Right lobe of liver (tissue), 6 donors: ENCODE measurements around the gene GLE1. TPM values are rescaled to one million over a fixed set of nuclear protein-coding genes. Genes with fewer than 3 reads are reported as not detected.

Source experiments
- ATAC-seq, 4 donors: fragments of 200-7000 bp; cut with Tn5 transposase; one replicate each; pipeline ENCODE4 v1.9.1; 2020; ENCODE audit warnings: mild to moderate bottlenecking in 4 of 4, moderate library complexity in 4 of 4
- DNase-seq, 3 donors: peaks; one replicate each; pipeline ENCODE4 v3.0.0-alpha.2; 2020
- H3K27ac ChIP-seq, 3 donors: fragments of 200-600 bp; one replicate each; pipeline ENCODE4 v1.8.0; 2022
- H3K27me3 ChIP-seq, 2 donors: fragments of 200-600 bp; one replicate each; pipeline ENCODE4 v1.8.0; 2022
- H3K36me3 ChIP-seq, 4 donors: fragments of 200-600 bp; sonication (generic) in 1 of 4; one replicate each; pipeline versions ENCODE4 v1.5.1 to v1.8.0; 2017 to 2022; ENCODE audit warnings: control low read depth in 1 of 4
- H3K4me1 ChIP-seq, 4 donors: fragments of 200-600 bp; sonication (generic) in 1 of 4; one replicate each; pipeline versions ENCODE4 v1.5.1 to v1.8.0; 2017 to 2022; ENCODE audit warnings: control low read depth in 1 of 4
- H3K4me3 ChIP-seq, 3 donors: fragments of 200-600 bp; one replicate each; pipeline ENCODE4 v1.8.0; 2022
- H3K9me3 ChIP-seq, 4 donors: fragments of 200-600 bp; sonication (generic) in 1 of 4; one replicate each; pipeline versions ENCODE4 v1.5.1 to v1.8.0; 2017 to 2022; ENCODE audit warnings: control low read depth in 1 of 4
- CTCF ChIP-seq, 4 donors: fragments of 200-600 bp in 3 of 4; fragments of 450-650 bp in 1 of 4; IDR thresholded peaks; one replicate each; pipeline versions ENCODE4 v1.5.1 to v1.8.0; 2016 to 2022; ENCODE audit warnings: antibody characterized with exemption in 4 of 4, mild to moderate bottlenecking in 2 of 4
- POLR2A ChIP-seq: fragments of 450-650 bp; IDR thresholded peaks from one replicate; pipeline ENCODE4 v1.6.1; 2017; ENCODE audit warnings: antibody characterized with exemption, mild to moderate bottlenecking
- WGBS: methylation state at CpG from one replicate; pipeline ENCODE4 v1.1.6; 2018; ENCODE audit warnings: low coverage, low lambda C conversion rate; ENCODE audit not compliant: insufficient coverage; ENCODE audit errors: missing lambda C conversion rate; 5-methylcytosine and 5-hydroxymethylcytosine counted together
- intact Hi-C, 2 donors: fragments of 100-400 bp; cut with DNase I; formaldehyde crosslinking; loops; one replicate each; pipeline versions ENCODE4 v1.11.2 to v1.14.1; 2022
- total RNA-seq, 6 experiments: library from RNA; depleted of rRNA in 2 of 6; stranded (reverse); fragments of >200 nt in 2 of 6; fragmentation: NEBNext Ultra II Directional in 3 of 6; extraction: Animal tissue kit (Norgen Biotek cat#: 25700) in 3 of 6; gene quantifications; one replicate each; pipeline versions ENCODE4 v1.1.0 to v1.2.4, GENCODE V29; 2016 to 2023
- donor health status: DM: no; HTN: yes; CAD: no.
- donor health status: DM: no; HTN: no; CAD: no.
- donor health status: DM: no; HTN: no; CAD: no.
- donor health status: DM: no; HTN: yes; CAD: no.
- donor health status: DM: no; HTN: yes; CAD: no.

Gene GLE1
- total RNA-seq, 6 experiments from 2014 or later, result 10.5 to 15.9 (median 13.2) TPM

GRCh38 chr9:128528445-128529160, 24.1 kb downstream of the GLE1 start:
- Histone ChIP-seq H3K4me3 (no peak overlapping the region), H3K36me3 (peaks cover 5 to 71% (median 15%) of the 10 kb centered on the region in 4 donors), H3K9me3 (no peaks in the 10 kb centered on the region), H3K27me3 (no peaks in the 10 kb centered on the region), H3K4me1 (peaks cover 0 to 3% (median 2%) of the 10 kb centered on the region in 4 donors), H3K27ac (no peak overlapping the region)
- TF ChIP-seq CTCF (IDR thresholded peaks at IDR 0.05) (no peak), POLR2A (no peak)
- peak in 3 of 4 donors; percentile 39 to 75 (median 73) for ATAC-seq
- intact Hi-C loops, result loop anchor here in 1 of 2 donors (10.0 kb wide), 1 partner anchor 56 kb away; no protein-coding TSS in a partner anchor
- no peak for DNase-seq
- 87% methylated on average over 15 of the region's 15 CpGs for WGBS

DNA sequence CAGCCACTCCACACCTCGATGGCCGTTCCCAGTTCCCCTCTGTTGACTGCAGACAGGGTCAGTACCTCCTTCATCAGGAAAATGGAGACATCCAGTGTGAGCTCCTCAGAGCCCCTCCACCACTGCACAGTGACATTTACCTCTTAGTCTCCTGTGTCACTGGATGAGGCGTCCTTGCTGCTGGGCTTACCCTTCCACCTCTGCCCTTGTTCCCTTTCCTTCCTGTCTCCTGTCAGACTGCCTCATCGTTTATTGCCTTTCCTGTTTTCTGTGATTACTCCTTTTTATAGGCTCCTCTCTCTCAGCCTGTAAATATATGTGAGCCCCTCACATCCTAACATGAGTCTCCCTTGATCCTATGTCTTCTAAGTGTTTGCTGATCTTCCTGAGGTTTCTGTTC, 24.7 kb downstream of the GLE1 start:
- H3K36me3 ChIP-seq, result peaks cover 5 to 77% (median 17%) of the 10 kb centered on the region in 4 donors
- 63% methylated on average over 3 of the region's 4 CpGs for WGBS

DNA sequence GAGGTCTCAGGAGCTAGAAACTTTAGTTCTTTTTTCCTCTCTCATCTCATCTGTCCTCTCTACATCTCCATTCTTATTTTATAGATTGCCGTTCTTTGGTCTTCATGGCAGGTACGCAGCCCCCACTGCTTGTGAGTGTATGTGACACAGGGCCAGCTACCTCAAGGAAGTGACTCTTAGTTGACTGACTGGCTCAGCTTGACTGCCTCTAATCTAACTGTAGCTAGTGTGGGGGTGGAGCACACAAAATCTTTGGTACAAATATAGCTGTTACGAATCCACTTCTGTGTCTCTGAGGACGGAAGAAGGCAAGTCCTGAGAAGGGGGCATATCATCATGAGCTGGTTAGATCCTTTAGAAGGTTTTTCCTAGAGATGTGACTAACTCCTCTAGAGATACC, 28.1 kb downstream of the GLE1 start:
- Histone ChIP-seq H3K9me3 (no peaks in the 10 kb centered on the region), H3K4me3 (no peak overlapping the region), H3K4me1 (no peaks in the 10 kb centered on the region), H3K36me3 (peaks cover 3 to 71% (median 11%) of the 10 kb centered on the region in 4 donors), H3K27ac (no peak overlapping the region), H3K27me3 (no peaks in the 10 kb centered on the region)
- intact Hi-C loops, result no loop called here
- no peak for TF ChIP-seq POLR2A
- no peak for TF ChIP-seq CTCF (IDR thresholded peaks at IDR 0.05)
- no peak for ATAC-seq
- no peak for DNase-seq
- 94% methylated on average over 4 of the region's 4 CpGs for WGBS

More for the DNA sequence above, 24.7 kb downstream of the GLE1 start:
- intact Hi-C loops, result loop anchor here in 1 of 2 donors (10.0 kb wide), 1 partner anchor 56 kb away; no protein-coding TSS in a partner anchor
- ATAC-seq (peak; percentile 22 to 84 (median 53)), DNase-seq (no peak)
- no peaks in the 10 kb centered on the region for H3K9me3 ChIP-seq
- H3K4me1 ChIP-seq, result no peaks in the 10 kb centered on the region
- TF ChIP-seq CTCF (IDR thresholded peaks at IDR 0.05) (no peak), POLR2A (no peak)
- no peak overlapping the region for H3K4me3 ChIP-seq
- H3K27me3 ChIP-seq, result no peaks in the 10 kb centered on the region
- no peak overlapping the region for H3K27ac ChIP-seq

- Histone ChIP-seq H3K4me1 (peaks cover 0 to 12% (median 0%) of the 10 kb centered on the region in 4 donors), H3K9me3 (no peaks in the 10 kb centered on the region), H3K27me3 (no peaks in the 10 kb centered on the region), H3K27ac (peak overlapping the region in 1 of 3 donors; percentile 20), H3K4me3 (no peak overlapping the region), H3K36me3 (peaks cover 0 to 35% (median 21%) of the 10 kb centered on the region in 4 donors)
- intact Hi-C loops, result no loop called here
- DNase-seq (no peak), ATAC-seq (peak in 2 of 4 donors; percentile 64 to 89)
- WGBS, result 59% methylated on average over 3 of the region's 3 CpGs
- TF ChIP-seq CTCF (IDR thresholded peaks at IDR 0.05) (no peak), POLR2A (no peak)
These were observed 36.3 kb downstream of the GLE1 start for GRCh38 chr9:128540634-128541360.
